Activated B cell treated with CpG ODN at 0.5 μM for 24 hours (primary cell): Measurements from ENCODE around the gene OR52K2. TPM values are rescaled to one million over a fixed set of nuclear protein-coding genes. Genes with fewer than 3 reads are reported as not detected.

Experiments
- ATAC-seq: fragments of 200-7000 bp; cut with Tn5 transposase; one replicate; pipeline ENCODE4 v1.10.0; 2021; ENCODE audit warnings: low read depth, mild to moderate bottlenecking, moderate library complexity
- CTCF ChIA-PET: fragments of 350-600 bp; sonication (Branson Sonifier 250); formaldehyde crosslinking; loops from one replicate; lab custom pipeline; 2021; ENCODE audit warnings: antibody characterized with exemption; lab: Charles Lee
- POLR2A ChIA-PET: fragments of 350-600 bp; sonication (Branson Sonifier 250); formaldehyde crosslinking; loops from one replicate; lab custom pipeline; 2021; ENCODE audit warnings: antibody characterized with exemption; lab: Charles Lee
- DNase-seq: peaks from one replicate; pipeline ENCODE4 v3.0.0; 2022
- H3K27ac Mint-ChIP-seq: one replicate; pipeline ENCODE4 v1.8.0; 2020; ENCODE audit warnings: mixed read lengths
- H3K27me3 Mint-ChIP-seq: one replicate; pipeline ENCODE4 v1.8.0; 2021; ENCODE audit warnings: mixed read lengths
- H3K36me3 Mint-ChIP-seq: one replicate; pipeline ENCODE4 v1.8.0; 2021; ENCODE audit warnings: low read depth, mixed read lengths
- H3K4me1 Mint-ChIP-seq: one replicate; pipeline ENCODE4 v1.8.0; 2021; ENCODE audit warnings: mixed read lengths
- H3K4me3 Mint-ChIP-seq: one replicate; pipeline ENCODE4 v1.8.0; 2020; ENCODE audit warnings: mild to moderate bottlenecking, mixed read lengths
- H3K9me3 Mint-ChIP-seq: one replicate; pipeline ENCODE4 v1.8.0; 2020; ENCODE audit warnings: mixed read lengths
- intact Hi-C: fragments of 100-400 bp; cut with micrococcal nuclease; formaldehyde crosslinking; loops from one replicate; pipeline ENCODE4 v1.15.1; 2024
- total RNA-seq: library from RNA; stranded (reverse); gene quantifications from 2 replicates; pipeline ENCODE4 v1.2.3, GENCODE V29; 2022
- TF ChIP-seq, protein P1 (sequence below): fragments of 200-600 bp; IDR thresholded peaks from one replicate; pipeline ENCODE4 v1.8.0; 2022; ENCODE audit warnings: antibody characterized with exemption, mild to moderate bottlenecking

The OR52K2 gene
- total RNA-seq, 1 donor from 2014 or later: not detected

DNA sequence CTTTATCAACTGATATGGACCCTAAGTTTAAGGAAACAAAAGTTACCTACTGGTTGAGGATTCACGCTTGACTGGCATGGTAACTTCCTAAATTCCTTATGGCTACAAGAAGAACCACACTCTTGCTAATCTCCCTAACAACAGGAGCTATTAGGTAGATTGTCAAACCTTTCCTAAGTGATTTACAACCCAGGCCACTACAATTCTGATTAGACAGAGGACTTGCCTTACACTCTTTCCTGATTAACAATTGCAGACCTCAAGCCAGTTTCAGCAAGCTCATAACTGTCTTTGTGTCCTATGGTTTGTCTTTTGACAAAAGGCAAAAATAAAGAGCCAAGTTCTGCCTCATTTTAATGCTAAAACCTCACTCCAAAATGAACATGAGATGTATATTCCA, 16.3 kb downstream of the OR52K2 start:
- Mint-ChIP-seq H3K4me3 (no peak overlapping the region), H3K9me3 (peaks cover 9% of the 10 kb centered on the region), H3K27me3 (no peaks in the 10 kb centered on the region), H3K36me3 (no peaks in the 10 kb centered on the region), H3K4me1 (peaks cover 30% of the 10 kb centered on the region), H3K27ac (no peak overlapping the region)
- POLR2A ChIA-PET: no interaction called here
- TF ChIP-seq, protein P1, sequence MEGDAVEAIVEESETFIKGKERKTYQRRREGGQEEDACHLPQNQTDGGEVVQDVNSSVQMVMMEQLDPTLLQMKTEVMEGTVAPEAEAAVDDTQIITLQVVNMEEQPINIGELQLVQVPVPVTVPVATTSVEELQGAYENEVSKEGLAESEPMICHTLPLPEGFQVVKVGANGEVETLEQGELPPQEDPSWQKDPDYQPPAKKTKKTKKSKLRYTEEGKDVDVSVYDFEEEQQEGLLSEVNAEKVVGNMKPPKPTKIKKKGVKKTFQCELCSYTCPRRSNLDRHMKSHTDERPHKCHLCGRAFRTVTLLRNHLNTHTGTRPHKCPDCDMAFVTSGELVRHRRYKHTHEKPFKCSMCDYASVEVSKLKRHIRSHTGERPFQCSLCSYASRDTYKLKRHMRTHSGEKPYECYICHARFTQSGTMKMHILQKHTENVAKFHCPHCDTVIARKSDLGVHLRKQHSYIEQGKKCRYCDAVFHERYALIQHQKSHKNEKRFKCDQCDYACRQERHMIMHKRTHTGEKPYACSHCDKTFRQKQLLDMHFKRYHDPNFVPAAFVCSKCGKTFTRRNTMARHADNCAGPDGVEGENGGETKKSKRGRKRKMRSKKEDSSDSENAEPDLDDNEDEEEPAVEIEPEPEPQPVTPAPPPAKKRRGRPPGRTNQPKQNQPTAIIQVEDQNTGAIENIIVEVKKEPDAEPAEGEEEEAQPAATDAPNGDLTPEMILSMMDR: no peak
- no peak for DNase-seq
- intact Hi-C loops: no loop called here
- CTCF ChIA-PET: no interaction called here
- no peak for ATAC-seq

DNA sequence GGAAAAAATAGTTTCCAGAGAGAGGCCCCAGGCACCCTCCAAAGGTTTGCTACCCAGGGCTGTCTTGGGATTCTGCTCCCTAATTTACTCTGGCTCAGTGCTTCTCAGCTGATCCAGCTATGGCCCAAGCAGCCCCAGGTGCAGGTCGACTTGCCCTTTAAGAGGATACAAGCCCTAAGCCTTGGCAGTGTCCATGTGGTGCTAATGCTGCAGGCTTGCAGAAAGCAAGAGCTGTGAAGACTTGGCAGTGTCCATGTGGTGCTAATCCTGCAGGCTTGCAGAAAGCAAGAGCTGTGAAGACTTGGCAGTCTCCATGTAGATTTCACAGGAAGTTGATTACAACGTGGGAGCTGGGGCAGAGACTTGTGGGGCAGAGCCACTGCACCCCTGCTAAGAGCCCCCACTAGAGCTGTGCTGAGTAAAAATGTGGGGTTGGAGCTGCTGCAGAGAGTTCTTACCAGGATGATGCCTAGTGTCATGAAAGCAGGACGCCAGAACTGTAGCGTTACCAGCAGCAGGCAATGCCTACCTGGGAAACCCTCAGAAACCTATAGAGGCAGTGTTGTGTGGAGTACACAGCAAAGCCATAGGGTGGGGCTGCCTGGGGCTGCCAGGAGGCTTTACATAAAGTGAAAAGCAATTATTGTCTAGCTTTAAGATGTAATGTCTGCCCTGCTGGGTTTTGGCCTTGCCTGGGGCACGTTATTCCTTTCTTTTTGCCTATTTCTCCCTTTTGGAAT, 17.2 kb downstream of the OR52K2 start:
- Mint-ChIP-seq H3K9me3 (peaks cover 9% of the 10 kb centered on the region), H3K36me3 (no peaks in the 10 kb centered on the region), H3K27ac (no peak overlapping the region)

DNA sequence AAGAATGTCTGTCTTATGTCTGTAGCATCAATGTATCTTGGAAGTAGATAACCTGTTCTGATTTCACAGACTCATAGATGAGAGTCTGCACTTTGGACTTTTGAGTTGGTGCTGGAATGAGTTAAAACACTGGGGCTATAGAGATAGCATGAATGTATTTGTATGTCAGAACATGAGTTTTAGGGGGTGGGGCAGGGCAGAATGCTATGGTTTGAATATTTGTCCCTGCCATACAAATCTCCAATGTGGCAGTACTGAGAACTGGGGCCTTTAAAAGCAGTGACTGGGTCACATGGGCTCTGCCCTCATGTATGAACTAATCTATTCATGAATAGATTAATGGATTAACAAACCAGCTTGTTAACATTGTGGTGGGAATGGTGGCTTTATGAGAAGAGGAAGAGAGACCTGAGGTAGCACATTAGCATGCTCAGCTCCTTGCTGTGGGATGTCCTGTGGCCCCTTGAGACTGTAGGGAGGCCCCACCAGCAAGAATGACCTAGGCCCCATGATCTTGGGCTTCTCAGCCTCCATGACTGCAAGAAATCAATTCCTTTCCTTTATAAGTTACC, 17.9 kb downstream of the OR52K2 start:
- CTCF ChIA-PET: no interaction called here
- TF ChIP-seq, protein P1: no peak
- no peaks in the 10 kb centered on the region for H3K36me3 Mint-ChIP-seq
- intact Hi-C loops: no loop called here
- peaks cover 9% of the 10 kb centered on the region for H3K9me3 Mint-ChIP-seq
- no peak overlapping the region for H3K4me3 Mint-ChIP-seq
- POLR2A ChIA-PET: no interaction called here
- DNase-seq: no peak
- peaks cover 30% of the 10 kb centered on the region for H3K4me1 Mint-ChIP-seq
- no peak for ATAC-seq
- H3K27me3 Mint-ChIP-seq: no peaks in the 10 kb centered on the region
- H3K27ac Mint-ChIP-seq: no peak overlapping the region

More for the DNA sequence above, 17.2 kb downstream of the OR52K2 start:
- DNase-seq: no peak
- ChIA-PET POLR2A (no interaction called here), CTCF (no interaction called here)
- TF ChIP-seq, protein P1: no peak
- intact Hi-C loops: no loop called here
- Mint-ChIP-seq H3K27me3 (no peaks in the 10 kb centered on the region), H3K4me3 (no peak overlapping the region), H3K4me1 (peaks cover 30% of the 10 kb centered on the region)
- no peak for ATAC-seq

DNA sequence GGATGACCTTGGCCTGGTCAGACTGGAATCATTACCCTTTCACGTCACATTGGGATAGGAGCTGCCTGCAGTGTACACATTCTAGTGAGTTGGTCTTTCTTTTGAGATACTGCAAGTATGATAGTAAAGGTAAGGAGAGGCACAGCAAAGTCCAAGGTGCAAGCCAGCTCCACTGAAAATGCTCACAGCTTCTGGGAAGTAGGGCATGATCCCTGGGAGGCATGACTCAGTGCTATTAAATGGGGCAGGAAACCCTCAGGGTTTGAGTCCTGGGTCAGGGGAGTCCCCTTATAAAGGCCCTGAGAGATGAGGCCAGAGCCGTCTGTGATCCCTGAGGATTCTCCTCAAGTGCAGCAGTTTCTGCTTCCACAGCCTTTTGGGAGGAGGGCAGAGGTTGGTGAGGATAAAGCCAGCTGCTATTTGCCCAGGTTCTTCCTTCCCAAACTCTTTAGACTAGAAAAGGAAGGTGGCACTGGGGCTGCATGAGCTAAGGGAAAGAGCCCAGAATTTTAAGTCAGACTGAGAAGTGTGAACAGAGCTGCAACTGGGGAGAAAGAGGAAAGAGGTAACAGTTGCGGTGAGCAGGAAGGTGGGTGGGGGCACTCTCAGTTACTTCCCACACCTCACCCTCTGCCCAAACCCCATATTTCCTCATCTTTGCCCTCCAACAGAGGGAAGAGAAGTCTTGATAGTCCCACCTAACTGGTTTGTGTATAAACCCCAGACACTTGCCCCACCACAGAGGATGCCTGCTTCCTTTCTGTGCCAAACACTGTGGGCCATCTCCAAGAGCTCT, 18.9 kb downstream of the OR52K2 start:
- Mint-ChIP-seq H3K27ac (no peak overlapping the region), H3K4me3 (no peak overlapping the region), H3K36me3 (no peaks in the 10 kb centered on the region), H3K27me3 (no peaks in the 10 kb centered on the region), H3K4me1 (peaks cover 30% of the 10 kb centered on the region), H3K9me3 (peaks cover 9% of the 10 kb centered on the region)
- POLR2A ChIA-PET: no interaction called here
- CTCF ChIA-PET: no interaction called here
- DNase-seq (no peak), ATAC-seq (no peak)
- intact Hi-C loops: no loop called here
- TF ChIP-seq, protein P1: no peak

DNA sequence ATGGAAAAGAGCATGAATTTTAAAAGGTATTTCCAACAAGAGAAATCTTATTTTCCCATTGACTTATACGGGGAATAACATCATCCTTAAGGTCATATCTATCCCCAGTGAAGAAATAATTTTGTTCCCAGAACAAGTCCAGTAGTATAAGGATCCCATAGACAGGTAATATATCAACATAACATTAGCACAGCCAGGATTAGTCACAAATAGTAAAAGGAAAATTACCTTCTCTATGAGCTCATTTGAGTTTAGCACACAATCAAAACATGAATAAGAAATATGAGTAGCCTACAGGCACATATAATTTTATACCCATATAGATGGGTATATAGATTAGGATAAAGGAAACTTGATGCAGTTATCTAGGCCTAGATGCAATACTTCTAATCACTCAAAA, 30.5 kb downstream of the OR52K2 start:
- CTCF ChIA-PET: no interaction called here
- ATAC-seq (no peak), DNase-seq (no peak)
- H3K27me3 Mint-ChIP-seq: peaks cover 9% of the 10 kb centered on the region
- no peaks in the 10 kb centered on the region for H3K9me3 Mint-ChIP-seq
- H3K27ac Mint-ChIP-seq: no peak overlapping the region
- POLR2A ChIA-PET: no interaction called here
- no peak overlapping the region for H3K4me3 Mint-ChIP-seq
- H3K4me1 Mint-ChIP-seq: no peaks in the 10 kb centered on the region
- intact Hi-C loops: no loop called here
- TF ChIP-seq, protein P1: no peak
- H3K36me3 Mint-ChIP-seq: no peaks in the 10 kb centered on the region
